HepG2 (cell line): ENCODE data around the gene KANK4. TPM values are rescaled to one million over a fixed set of nuclear protein-coding genes. Genes with fewer than 3 reads are reported as not detected.

Experiments used
- ATAC-seq: fragments of 200-7000 bp; cut with Tn5 transposase; 3 replicates; pipeline ENCODE4 v1.9.1; 2020; ENCODE audit warnings: mild to moderate bottlenecking, moderate library complexity
- BruUV-seq: library from RNA; stranded (reverse); fragments of 400-500 nt; replicated peaks from 2 replicates; lab custom pipeline; 2021; lab: Mats Ljungman, UMichigan
- CTCF ChIA-PET: fragments of 300-600 bp; formaldehyde crosslinking; extraction: SDS; loops from one replicate; lab custom pipeline; 2021; ENCODE audit warnings: low total read pairs, inconsistent platforms, low intra/inter-chr PET ratio; lab: Yijun Ruan, JAX
- POLR2A ChIA-PET: fragments of 350-600 bp; sonication (Branson Sonifier 250); formaldehyde crosslinking; loops from one replicate; lab custom pipeline; 2020; ENCODE audit warnings: antibody characterized with exemption, inconsistent platforms; lab: Yijun Ruan, JAX
- DNase-seq: peaks from one replicate; pipeline ENCODE4 v3.0.0-alpha.2; 2015; ENCODE audit warnings: low spot score
- FAIRE-seq: peaks from 3 replicates; lab custom pipeline; 2011; peaks lifted over from hg19 to GRCh38; lab: Jason Lieb, UNC
- H2AFZ ChIP-seq: one replicate; pipeline ENCODE4 v1.6.1; 2011; ENCODE audit warnings: low read length, inconsistent platforms
- H3K27ac ChIP-seq: fragments of 300-600 bp; 3 replicates; pipeline ENCODE4 v1.8.0; 2011; ENCODE audit warnings: mixed run types, mild to moderate bottlenecking, mixed read lengths, low read length, inconsistent platforms; ENCODE audit not compliant: insufficient read depth; ENCODE audit errors: extremely low read length
- H3K27me3 ChIP-seq, 2 experiments: fragments of 200-600 bp in 1 of 2; 2 replicates in 1 of 2; 3 replicates in 1 of 2; pipeline versions ENCODE4 v1.6.0 to v1.8.0; 2011; ENCODE audit warnings: low read length in 2 of 2, mild to moderate bottlenecking in 2 of 2, moderate library complexity in 2 of 2, inconsistent platforms in 1 of 2; ENCODE audit not compliant: insufficient read depth in 2 of 2, control insufficient read depth in 1 of 2
- H3K36me3 ChIP-seq, 2 experiments: fragments of 200-600 bp in 1 of 2; replicated peaks in 1 of 2; 2 replicates in 1 of 2; 3 replicates in 1 of 2; pipeline versions ENCODE4 v1.5.1 to v1.8.0; 2011; ENCODE audit warnings: low read length in 2 of 2, inconsistent platforms in 1 of 2; ENCODE audit not compliant: insufficient read depth in 2 of 2, control insufficient read depth in 1 of 2
- H3K4me1 ChIP-seq: 2 replicates; pipeline ENCODE4 v1.5.1; 2012; ENCODE audit warnings: low read length, inconsistent platforms; ENCODE audit not compliant: insufficient read depth
- H3K4me2 ChIP-seq: 2 replicates; pipeline ENCODE4 v1.6.0; 2011; ENCODE audit warnings: low read depth, low read length, inconsistent platforms
- H3K4me3 ChIP-seq, 3 experiments: fragments of 200-600 bp in 1 of 3; sonication (generic), shearing (Covaris generic) in 1 of 3; replicated peaks in 1 of 3; 2 replicates each; pipeline ENCODE4 v1.5.1; 2011 to 2016; ENCODE audit warnings: low read length in 3 of 3, inconsistent platforms in 2 of 3, low read depth in 2 of 3, mild to moderate bottlenecking in 2 of 3, control low read depth in 1 of 3, mixed read lengths in 1 of 3; ENCODE audit not compliant: insufficient read depth in 1 of 3
- H3K79me2 ChIP-seq: one replicate; pipeline ENCODE4 v1.6.1; 2011; ENCODE audit warnings: low read length, inconsistent platforms; ENCODE audit not compliant: insufficient read depth
- H3K9ac ChIP-seq: 2 replicates; pipeline ENCODE4 v1.6.0; 2011; ENCODE audit warnings: mild to moderate bottlenecking, low read depth, low read length, inconsistent platforms; ENCODE audit not compliant: insufficient read depth
- H3K9me3 ChIP-seq: 2 replicates; pipeline ENCODE4 v1.5.1; 2012; ENCODE audit warnings: mild to moderate bottlenecking, low read length
- H4K20me1 ChIP-seq: 2 replicates; pipeline ENCODE4 v1.6.0; 2011; ENCODE audit warnings: inconsistent platforms, mild to moderate bottlenecking, low read length, moderate library complexity; ENCODE audit not compliant: insufficient read depth
- ATF7 ChIP-seq, 2 experiments: fragments of 450-650 bp in 1 of 2; sonication (generic) in 1 of 2; formaldehyde crosslinking in 1 of 2; IDR thresholded peaks; 2 replicates each; pipeline versions ENCODE4 v1.4.0 to v1.6.1; 2016 to 2020; ENCODE audit warnings: antibody characterized with exemption in 1 of 2, mild to moderate bottlenecking in 1 of 2, missing genetic modification reagents in 1 of 2
- DNMT3B ChIP-seq: conservative IDR thresholded peaks from 2 replicates; pipeline ENCODE4 v1.6.1; 2016; ENCODE audit warnings: missing biosample characterization, control low read depth
- GATAD1 ChIP-seq: IDR thresholded peaks from 2 replicates; pipeline ENCODE4 v1.6.1; 2016; ENCODE audit warnings: missing genetic modification reagents, missing compliant biosample characterization
- GATAD2A ChIP-seq: IDR thresholded peaks from 2 replicates; pipeline ENCODE4 v1.6.1; 2016
- JUN ChIP-seq: sonication (generic); formaldehyde crosslinking; IDR thresholded peaks from 2 replicates; pipeline ENCODE4 v1.4.0; 2020; ENCODE audit warnings: mild to moderate bottlenecking, missing genetic modification reagents
- LCORL ChIP-seq, 2 experiments: fragments of 450-650 bp in 1 of 2; sonication (generic) in 1 of 2; formaldehyde crosslinking in 1 of 2; IDR thresholded peaks; 2 replicates each; pipeline versions ENCODE4 v1.5.0 to v1.6.1; 2017 to 2020; ENCODE audit warnings: antibody characterized with exemption in 1 of 2, missing genetic modification reagents in 1 of 2
- MAFK ChIP-seq, 2 experiments: IDR thresholded peaks in 1 of 2; conservative IDR thresholded peaks in 1 of 2; 2 replicates each; pipeline ENCODE4 v1.6.1; 2011; ENCODE audit warnings: improper control_type of control experiment in 2 of 2, low read length in 2 of 2
- NBN ChIP-seq: fragments of 450-650 bp; conservative IDR thresholded peaks from 2 replicates; pipeline ENCODE4 v1.6.1; 2017
- RFX3 ChIP-seq: IDR thresholded peaks from 2 replicates; pipeline ENCODE4 v1.6.1; 2016; ENCODE audit warnings: missing biosample characterization, missing genetic modification reagents
- ZNF138 ChIP-seq: sonication (generic); formaldehyde crosslinking; IDR thresholded peaks from 2 replicates; pipeline ENCODE4 v1.5.0; 2020; ENCODE audit warnings: mild to moderate bottlenecking, low read depth, missing genetic modification reagents
- ZNF501 ChIP-seq: sonication (generic); formaldehyde crosslinking; IDR thresholded peaks from 2 replicates; pipeline ENCODE4 v1.5.1; 2020; ENCODE audit warnings: mild to moderate bottlenecking, moderate library complexity, missing genetic modification reagents
- ZNF878 ChIP-seq: sonication (generic); formaldehyde crosslinking; IDR thresholded peaks from 2 replicates; pipeline ENCODE4 v1.8.1; 2023; ENCODE audit warnings: mild to moderate bottlenecking, missing genetic modification reagents, moderate library complexity
- WGBS: methylation state at CpG from one replicate; pipeline ENCODE4 v1.1.6; 2017; ENCODE audit warnings: low lambda C conversion rate; 5-methylcytosine and 5-hydroxymethylcytosine counted together
- in situ Hi-C: cut with HindIII; loops from 2 replicates; pipeline ENCODE4 v1.10.0; 2017; ENCODE audit warnings: low pct_unique_long_range_greater_than_20kb; ENCODE audit not compliant: extremely low pct_ligation_motif_present
- intact Hi-C: fragments of 100-400 bp; cut with micrococcal nuclease; formaldehyde crosslinking; loops from one replicate; pipeline ENCODE4 v1.10.0; 2022; ENCODE audit not compliant: unreplicated experiment
- polyA plus RNA-seq, 8 experiments: library from polyadenylated mRNA; depleted of rRNA in 3 of 8; stranded (reverse) in 7 of 8; unstranded in 1 of 8; fragments of >200 nt; fragmentation: Illumina TruSeq in 4 of 8; extraction: Trizol in 4 of 8; gene quantifications; 2 replicates each; pipeline versions ENCODE4 v1.2.1 to v1.2.3, GENCODE V29; 2011 to 2016; ENCODE audit warnings: low read depth in 4 of 8, missing spikeins in 1 of 8, mixed read lengths in 1 of 8; ENCODE audit not compliant: insufficient read depth in 1 of 8
- total RNA-seq, 5 experiments: library from RNA; depleted of rRNA; stranded (reverse); fragments of >200 nt; fragmentation: Illumina TruSeq; extraction: Trizol; gene quantifications; 2 replicates each; pipeline ENCODE4 v1.2.3, GENCODE V29; 2016; ENCODE audit warnings: low read depth in 1 of 5
- TF ChIP-seq, protein P1 (sequence below): IDR thresholded peaks from 2 replicates; pipeline ENCODE4 v1.6.1; 2016; ENCODE audit warnings: low read depth
- TF ChIP-seq, protein P2 (sequence below): sonication (generic); formaldehyde crosslinking; IDR thresholded peaks from 2 replicates; pipeline ENCODE4 v1.4.0; 2020; ENCODE audit warnings: missing genetic modification reagents
- TF ChIP-seq, protein P3 (sequence below): sonication (generic); formaldehyde crosslinking; IDR thresholded peaks from 2 replicates; pipeline ENCODE4 v1.8.0; 2022; ENCODE audit warnings: missing genetic modification reagents, mild to moderate bottlenecking, moderate library complexity, borderline replicate concordance
- TF ChIP-seq, protein P4 (sequence below): sonication (generic); formaldehyde crosslinking; IDR thresholded peaks from 2 replicates; pipeline ENCODE4 v1.5.1; 2020; ENCODE audit warnings: missing genetic modification reagents, mild to moderate bottlenecking, borderline replicate concordance
- TF ChIP-seq, protein P5 (sequence below), 2 experiments: fragments of 450-650 bp in 1 of 2; sonication (generic) in 1 of 2; formaldehyde crosslinking; IDR thresholded peaks; 2 replicates each; pipeline versions ENCODE4 v1.5.0 to v1.8.0; 2020 to 2022; ENCODE audit warnings: mild to moderate bottlenecking in 1 of 2, missing genetic modification reagents in 1 of 2

KANK4 gene
- total and polyA plus RNA-seq, 2 of the 13 experiments (the other 11 are each of a cell fraction or from before 2014, with no cell fraction given) = 16.1 to 25.7 TPM

DNA sequence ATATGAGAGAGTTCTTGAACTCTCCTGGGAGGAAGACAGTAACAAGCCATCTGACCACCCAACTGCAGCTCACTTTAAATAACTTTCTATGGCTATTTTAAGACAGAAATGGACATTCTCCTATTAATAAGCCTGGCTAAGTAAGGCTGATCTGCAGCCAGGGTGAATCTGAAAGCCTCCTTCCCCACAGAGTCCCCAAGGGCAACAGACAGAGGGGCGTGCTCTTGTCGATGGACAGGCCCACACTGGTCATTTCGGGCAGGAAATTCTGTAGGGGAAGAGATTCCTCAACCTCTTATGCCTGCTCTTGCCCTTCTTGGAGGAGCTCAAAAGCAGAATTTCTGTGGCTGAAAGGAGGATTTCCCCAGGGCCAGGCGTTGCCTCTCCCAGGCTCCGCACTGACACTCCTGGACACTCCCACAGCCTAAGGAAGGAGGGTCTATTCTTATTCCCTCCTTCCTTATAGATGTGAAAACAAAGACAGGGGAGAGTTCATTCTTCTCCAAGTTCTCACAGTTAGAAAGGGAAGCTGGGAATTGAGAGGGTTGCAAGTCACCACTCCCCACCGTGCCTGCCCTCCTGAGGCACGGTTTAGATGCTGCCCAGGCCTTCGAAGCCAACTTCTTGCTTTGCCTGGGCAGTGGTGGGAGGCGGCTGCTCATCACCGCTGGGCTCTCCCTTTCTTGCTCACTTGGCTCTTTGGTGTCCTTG, 17.9 kb upstream of the KANK4 start (continued):
- TF ChIP-seq, protein P1, sequence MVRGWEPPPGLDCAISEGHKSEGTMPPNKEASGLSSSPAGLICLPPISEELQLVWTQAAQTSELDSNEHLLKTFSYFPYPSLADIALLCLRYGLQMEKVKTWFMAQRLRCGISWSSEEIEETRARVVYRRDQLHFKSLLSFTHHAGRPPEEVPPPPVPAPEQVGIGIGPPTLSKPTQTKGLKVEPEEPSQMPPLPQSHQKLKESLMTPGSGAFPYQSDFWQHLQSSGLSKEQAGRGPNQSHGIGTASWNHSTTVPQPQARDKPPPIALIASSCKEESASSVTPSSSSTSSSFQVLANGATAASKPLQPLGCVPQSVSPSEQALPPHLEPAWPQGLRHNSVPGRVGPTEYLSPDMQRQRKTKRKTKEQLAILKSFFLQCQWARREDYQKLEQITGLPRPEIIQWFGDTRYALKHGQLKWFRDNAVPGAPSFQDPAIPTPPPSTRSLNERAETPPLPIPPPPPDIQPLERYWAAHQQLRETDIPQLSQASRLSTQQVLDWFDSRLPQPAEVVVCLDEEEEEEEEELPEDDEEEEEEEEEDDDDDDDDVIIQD (CRISPR knock-in tag) = no peak
- no peak for TF ChIP-seq JUN
- TF ChIP-seq LCORL (IDR thresholded peaks at IDR 0.05) = no peak
- no peak for TF ChIP-seq LCORL (CRISPR knock-in tag; IDR thresholded peaks at IDR 0.05)
- TF ChIP-seq DNMT3B (CRISPR knock-in tag) = no peak

DNA sequence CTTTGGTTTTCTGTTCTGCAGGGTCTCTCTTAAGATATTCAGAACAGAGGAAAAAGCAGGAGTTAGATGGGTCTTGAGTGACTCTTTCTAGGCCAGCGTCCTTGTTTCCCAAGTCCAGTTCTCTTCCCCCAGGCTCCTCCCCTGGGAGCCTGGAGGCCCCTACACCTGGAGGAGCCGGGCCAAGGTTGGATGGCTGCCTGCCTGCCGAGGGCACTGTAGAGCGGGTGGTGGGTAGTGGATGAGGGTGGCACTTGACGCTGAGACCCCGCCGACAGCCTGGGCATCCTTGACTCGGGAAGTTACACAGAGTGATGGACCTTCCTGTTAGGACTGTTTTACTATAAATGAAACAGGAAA, 17.4 kb upstream of the KANK4 start:
- Histone ChIP-seq H3K4me2 (no peak overlapping the region), H3K27me3 (no peaks in the 10 kb centered on the region), H4K20me1 (no peaks in the 10 kb centered on the region), H3K27ac (no peak overlapping the region), H3K4me3 (no peak overlapping the region), H3K79me2 (no peaks in the 10 kb centered on the region), H2AFZ (no peak overlapping the region), H3K36me3 (no peaks in the 10 kb centered on the region), H3K4me1 (peaks cover 33% of the 10 kb centered on the region), H3K9ac (no peak overlapping the region), H3K9me3 (no peaks in the 10 kb centered on the region)
- in situ Hi-C loops (no loop called here), intact Hi-C loops (no loop called here)
- whole genome bisulfite sequencing = 79% methylated on average over 7 of the region's 8 CpGs
- DNase-seq = no peak
- no peak for FAIRE-seq
- ChIA-PET POLR2A (no interaction called here), CTCF (no interaction called here)
- no peak for ATAC-seq
- BruUV-seq = no TSS peak
- TF ChIP-seq, protein P2, sequence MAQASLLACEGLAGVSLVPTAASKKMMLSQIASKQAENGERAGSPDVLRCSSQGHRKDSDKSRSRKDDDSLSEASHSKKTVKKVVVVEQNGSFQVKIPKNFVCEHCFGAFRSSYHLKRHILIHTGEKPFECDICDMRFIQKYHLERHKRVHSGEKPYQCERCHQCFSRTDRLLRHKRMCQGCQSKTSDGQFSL (CRISPR knock-in tag) = no peak
- TF ChIP-seq ATF7 (IDR thresholded peaks at IDR 0.05) (no peak), ATF7 (CRISPR knock-in tag; IDR thresholded peaks at IDR 0.05) (no peak), GATAD2A (no peak), ZNF878 (no peak), NBN (no peak), ZNF138 (CRISPR knock-in tag) (no peak), GATAD1 (CRISPR knock-in tag) (no peak), MAFK (conservative IDR thresholded peaks at IDR 0.05 in 1 of 2, IDR thresholded peaks at IDR 0.05 in 1 of 2; ENCODE audit: low read length in 2 of 2) (no peak), RFX3 (CRISPR knock-in tag) (no peak), ZNF501 (CRISPR knock-in tag) (no peak)
- TF ChIP-seq, protein P3, sequence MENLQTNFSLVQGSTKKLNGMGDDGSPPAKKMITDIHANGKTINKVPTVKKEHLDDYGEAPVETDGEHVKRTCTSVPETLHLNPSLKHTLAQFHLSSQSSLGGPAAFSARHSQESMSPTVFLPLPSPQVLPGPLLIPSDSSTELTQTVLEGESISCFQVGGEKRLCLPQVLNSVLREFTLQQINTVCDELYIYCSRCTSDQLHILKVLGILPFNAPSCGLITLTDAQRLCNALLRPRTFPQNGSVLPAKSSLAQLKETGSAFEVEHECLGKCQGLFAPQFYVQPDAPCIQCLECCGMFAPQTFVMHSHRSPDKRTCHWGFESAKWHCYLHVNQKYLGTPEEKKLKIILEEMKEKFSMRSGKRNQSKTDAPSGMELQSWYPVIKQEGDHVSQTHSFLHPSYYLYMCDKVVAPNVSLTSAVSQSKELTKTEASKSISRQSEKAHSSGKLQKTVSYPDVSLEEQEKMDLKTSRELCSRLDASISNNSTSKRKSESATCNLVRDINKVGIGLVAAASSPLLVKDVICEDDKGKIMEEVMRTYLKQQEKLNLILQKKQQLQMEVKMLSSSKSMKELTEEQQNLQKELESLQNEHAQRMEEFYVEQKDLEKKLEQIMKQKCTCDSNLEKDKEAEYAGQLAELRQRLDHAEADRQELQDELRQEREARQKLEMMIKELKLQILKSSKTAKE = no peak
- TF ChIP-seq, protein P4, sequence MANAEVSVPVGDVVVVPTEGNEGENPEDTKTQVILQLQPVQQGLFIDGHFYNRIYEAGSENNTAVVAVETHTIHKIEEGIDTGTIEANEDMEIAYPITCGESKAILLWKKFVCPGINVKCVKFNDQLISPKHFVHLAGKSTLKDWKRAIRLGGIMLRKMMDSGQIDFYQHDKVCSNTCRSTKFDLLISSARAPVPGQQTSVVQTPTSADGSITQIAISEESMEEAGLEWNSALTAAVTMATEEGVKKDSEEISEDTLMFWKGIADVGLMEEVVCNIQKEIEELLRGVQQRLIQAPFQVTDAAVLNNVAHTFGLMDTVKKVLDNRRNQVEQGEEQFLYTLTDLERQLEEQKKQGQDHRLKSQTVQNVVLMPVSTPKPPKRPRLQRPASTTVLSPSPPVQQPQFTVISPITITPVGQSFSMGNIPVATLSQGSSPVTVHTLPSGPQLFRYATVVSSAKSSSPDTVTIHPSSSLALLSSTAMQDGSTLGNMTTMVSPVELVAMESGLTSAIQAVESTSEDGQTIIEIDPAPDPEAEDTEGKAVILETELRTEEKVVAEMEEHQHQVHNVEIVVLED (CRISPR knock-in tag) = no peak
- TF ChIP-seq, protein P5, sequence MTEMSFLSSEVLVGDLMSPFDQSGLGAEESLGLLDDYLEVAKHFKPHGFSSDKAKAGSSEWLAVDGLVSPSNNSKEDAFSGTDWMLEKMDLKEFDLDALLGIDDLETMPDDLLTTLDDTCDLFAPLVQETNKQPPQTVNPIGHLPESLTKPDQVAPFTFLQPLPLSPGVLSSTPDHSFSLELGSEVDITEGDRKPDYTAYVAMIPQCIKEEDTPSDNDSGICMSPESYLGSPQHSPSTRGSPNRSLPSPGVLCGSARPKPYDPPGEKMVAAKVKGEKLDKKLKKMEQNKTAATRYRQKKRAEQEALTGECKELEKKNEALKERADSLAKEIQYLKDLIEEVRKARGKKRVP (CRISPR knock-in tag; IDR thresholded peaks at IDR 0.05) = no peak
